ENCODE data around the gene JDP2.

JDP2 gene

GRCh38 chr14:75457648-75458165 is 29.9 kb downstream of the JDP2 start:
- H3K4me2 ChIP-seq, result no peak overlapping the region
- H3K9ac ChIP-seq, result no peak overlapping the region
- no peak overlapping the region for H3K27ac ChIP-seq
- H3K79me2 ChIP-seq (ENCODE audit: insufficient read depth, low read depth), result no peaks in the 10 kb centered on the region
- no peak overlapping the region for H2AFZ ChIP-seq (ENCODE audit: low read depth)
- no peaks in the 10 kb centered on the region for H3K27me3 ChIP-seq (ENCODE audit: insufficient read depth, low read depth)
- TF ChIP-seq CTCF (conservative IDR thresholded peaks at IDR 0.05; ENCODE audit: low read depth, low read length), result no peak
- H3K4me1 ChIP-seq (ENCODE audit: low read depth, poor library complexity, severe bottlenecking), result no peaks in the 10 kb centered on the region
- no peak overlapping the region for H3K4me3 ChIP-seq (IDR thresholded peaks at IDR 0.05; ENCODE audit: insufficient read depth, low read depth, low read length)
- no peaks in the 10 kb centered on the region for H4K20me1 ChIP-seq (ENCODE audit: insufficient read depth)
- H3K36me3 ChIP-seq (ENCODE audit: insufficient read depth), result no peaks in the 10 kb centered on the region

DNA sequence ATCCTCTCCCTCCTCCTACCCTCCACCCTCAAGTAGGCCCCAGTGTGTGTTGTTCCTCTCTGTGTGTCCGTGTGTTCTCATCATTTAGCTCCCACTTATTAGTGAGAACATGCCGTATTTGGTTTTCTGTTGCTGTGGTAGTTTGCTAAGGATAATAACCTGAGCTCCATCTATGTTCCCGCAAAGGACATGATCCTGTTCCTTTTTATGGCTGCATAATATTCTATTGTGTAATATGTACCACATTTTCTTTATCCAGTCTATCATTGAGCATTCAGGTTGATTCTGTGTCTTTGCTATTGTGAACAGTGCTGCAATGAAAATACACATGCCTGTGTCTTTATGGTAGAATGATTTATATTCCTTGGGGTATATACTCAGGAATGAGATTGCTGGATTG is 30.5 kb downstream of the JDP2 start:
- Histone ChIP-seq H2AFZ (ENCODE audit: low read depth) (no peak overlapping the region), H3K9ac (no peak overlapping the region), H3K4me1 (ENCODE audit: low read depth, poor library complexity, severe bottlenecking) (no peaks in the 10 kb centered on the region), H3K79me2 (ENCODE audit: insufficient read depth, low read depth) (no peaks in the 10 kb centered on the region), H3K27ac (no peak overlapping the region), H4K20me1 (ENCODE audit: insufficient read depth) (no peaks in the 10 kb centered on the region), H3K4me3 (IDR thresholded peaks at IDR 0.05; ENCODE audit: insufficient read depth, low read depth, low read length) (no peak overlapping the region), H3K4me2 (no peak overlapping the region), H3K36me3 (ENCODE audit: insufficient read depth) (no peaks in the 10 kb centered on the region), H3K27me3 (ENCODE audit: insufficient read depth, low read depth) (no peaks in the 10 kb centered on the region)
- no peak for TF ChIP-seq CTCF (conservative IDR thresholded peaks at IDR 0.05; ENCODE audit: low read depth, low read length)

- Histone ChIP-seq H3K36me3 (ENCODE audit: insufficient read depth) (no peaks in the 10 kb centered on the region), H3K27me3 (ENCODE audit: insufficient read depth, low read depth) (no peaks in the 10 kb centered on the region), H2AFZ (ENCODE audit: low read depth) (no peak overlapping the region), H3K27ac (no peak overlapping the region), H3K4me3 (IDR thresholded peaks at IDR 0.05; ENCODE audit: insufficient read depth, low read depth, low read length) (no peak overlapping the region), H3K79me2 (ENCODE audit: insufficient read depth, low read depth) (no peaks in the 10 kb centered on the region), H3K4me2 (no peak overlapping the region), H3K9ac (no peak overlapping the region), H4K20me1 (ENCODE audit: insufficient read depth) (no peaks in the 10 kb centered on the region), H3K4me1 (ENCODE audit: low read depth, poor library complexity, severe bottlenecking) (no peaks in the 10 kb centered on the region)
- TF ChIP-seq CTCF (conservative IDR thresholded peaks at IDR 0.05; ENCODE audit: low read depth, low read length), result no peak
These were observed 31.4 kb downstream of the JDP2 start for GRCh38 chr14:75459099-75459741.

- Histone ChIP-seq H3K36me3 (ENCODE audit: insufficient read depth) (no peaks in the 10 kb centered on the region), H3K27ac (no peak overlapping the region), H3K4me2 (no peak overlapping the region)
These were observed 32.0 kb downstream of the JDP2 start for GRCh38 chr14:75459791-75460190.

More at GRCh38 chr14:75459791-75460190, 32.0 kb downstream of the JDP2 start:
- no peak overlapping the region for H3K9ac ChIP-seq
- H4K20me1 ChIP-seq (ENCODE audit: insufficient read depth), result no peaks in the 10 kb centered on the region
- H2AFZ ChIP-seq (ENCODE audit: low read depth), result no peak overlapping the region
- H3K4me1 ChIP-seq (ENCODE audit: low read depth, poor library complexity, severe bottlenecking), result no peaks in the 10 kb centered on the region
- H3K4me3 ChIP-seq (IDR thresholded peaks at IDR 0.05; ENCODE audit: insufficient read depth, low read depth, low read length), result no peak overlapping the region
- H3K79me2 ChIP-seq (ENCODE audit: insufficient read depth, low read depth), result no peaks in the 10 kb centered on the region
- H3K27me3 ChIP-seq (ENCODE audit: insufficient read depth, low read depth), result no peaks in the 10 kb centered on the region
- no peak for TF ChIP-seq CTCF (conservative IDR thresholded peaks at IDR 0.05; ENCODE audit: low read depth, low read length)

Data from KMS-11 (cell line).